Putamen (tissue), 1 donor: ENCODE data around the gene SRCAP.
A peak's percentile ranks its signal among the peaks of the same experiment; 100 is the strongest.

ENCODE experiments used
- DNase-seq: peaks from one replicate; pipeline ENCODE4 v3.0.0-alpha.2; 2016; ENCODE audit warnings: low spot score

SRCAP gene

GRCh38 chr16:30698816-30699614 is at the start of gene SRCAP:
Gene SRCAP, plus strand, starts transcription at chr16:30699171. Its CDS starts 1,654 bp downstream, at chr16:30700825.
- DNase-seq: peak; percentile 86

GRCh38 chr16:30649725-30650368 is 49.1 kb upstream of the SRCAP start:
- DNase-seq: no peak

GRCh38 chr16:30650369-30651123 is 48.4 kb upstream of the SRCAP start, which contains the start of gene PRR14:
Gene PRR14, plus strand, starts transcription at chr16:30650960. Its CDS starts 686 bp downstream, at chr16:30651646.
- peak; percentile 100 for DNase-seq

- no peak for DNase-seq
These were observed 47.6 kb upstream of the SRCAP start for GRCh38 chr16:30651124-30652004.

- DNase-seq: no peak
These were observed 47.0 kb upstream of the SRCAP start for GRCh38 chr16:30652005-30652296.

- no peak for DNase-seq
These were observed 46.3 kb upstream of the SRCAP start for GRCh38 chr16:30652718-30653117.

GRCh38 chr16:30654856-30655255 is 44.1 kb upstream of the SRCAP start:
- DNase-seq: no peak

GRCh38 chr16:30655815-30656347 is 43.1 kb upstream of the SRCAP start:
- no peak for DNase-seq

- no peak for DNase-seq
These were observed 42.6 kb upstream of the SRCAP start for GRCh38 chr16:30656388-30656787.

- no peak for DNase-seq
These were observed 41.8 kb upstream of the SRCAP start for GRCh38 chr16:30656974-30657865.

GRCh38 chr16:30657866-30658730 is 40.9 kb upstream of the SRCAP start, which contains the start of gene FBRS:
Gene FBRS, plus strand, starts transcription at chr16:30658431. Its CDS starts 1,088 bp downstream, at chr16:30659519.
- DNase-seq: peak; percentile 100

GRCh38 chr16:30658731-30659506 is 40.1 kb upstream of the SRCAP start:
- DNase-seq: peak; percentile 98

GRCh38 chr16:30659507-30660423 is 39.2 kb upstream of the SRCAP start:
- no peak for DNase-seq

- DNase-seq: no peak
These were observed 38.3 kb upstream of the SRCAP start for GRCh38 chr16:30660424-30661261.

- DNase-seq: no peak
These were observed 36.5 kb upstream of the SRCAP start for GRCh38 chr16:30662449-30662848.

GRCh38 chr16:30663038-30663437 is 35.9 kb upstream of the SRCAP start:
- DNase-seq: no peak

GRCh38 chr16:30663820-30664219 is 35.2 kb upstream of the SRCAP start:
- no peak for DNase-seq
